SU-DHL-6 (cell line): ENCODE measurements around the gene FANCL.
"Not testable (repeated sequence)": the region's sequence is repeated elsewhere in the genome, so short reads cannot be mapped to it uniquely, and the experiment has no call there.

Experiments
- CTCF ChIP-seq: fragments of 200-600 bp; sonication (generic); IDR thresholded peaks from one replicate; pipeline ENCODE4 v1.5.1; 2017; ENCODE audit warnings: antibody characterized with exemption, mild to moderate bottlenecking, low read length, moderate library complexity; ENCODE audit not compliant: insufficient read depth, poor library complexity, severe bottlenecking
- EZH2phosphoT487 ChIP-seq: fragments of 200-600 bp; sonication (generic), shearing (Covaris generic); conservative IDR thresholded peaks from 2 replicates; pipeline ENCODE4 v1.6.1; 2018; ENCODE audit warnings: mild to moderate bottlenecking, antibody characterized with exemption, low read length, moderate library complexity, mixed read lengths

GRCh38 chr2:58113563-58113962, 127.6 kb downstream of the FANCL start:
- not testable (repeated sequence) for TF ChIP-seq CTCF, EZH2phosphoT487
